HG03457 (cell line): ENCODE measurements around the gene SLC25A14.
"Not testable (repeated sequence)": the region's sequence is repeated elsewhere in the genome, so short reads cannot be mapped to it uniquely, and the experiment has no call there.

Experiments
- ATAC-seq: cut with Tn5 transposase; IDR thresholded peaks from one replicate; pipeline ENCODE4 v1.9.1; 2021; ENCODE audit warnings: moderate number of reproducible peaks; ENCODE audit not compliant: unreplicated experiment

Gene SLC25A14, protein sequence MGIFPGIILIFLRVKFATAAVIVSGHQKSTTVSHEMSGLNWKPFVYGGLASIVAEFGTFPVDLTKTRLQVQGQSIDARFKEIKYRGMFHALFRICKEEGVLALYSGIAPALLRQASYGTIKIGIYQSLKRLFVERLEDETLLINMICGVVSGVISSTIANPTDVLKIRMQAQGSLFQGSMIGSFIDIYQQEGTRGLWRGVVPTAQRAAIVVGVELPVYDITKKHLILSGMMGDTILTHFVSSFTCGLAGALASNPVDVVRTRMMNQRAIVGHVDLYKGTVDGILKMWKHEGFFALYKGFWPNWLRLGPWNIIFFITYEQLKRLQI

DNA sequence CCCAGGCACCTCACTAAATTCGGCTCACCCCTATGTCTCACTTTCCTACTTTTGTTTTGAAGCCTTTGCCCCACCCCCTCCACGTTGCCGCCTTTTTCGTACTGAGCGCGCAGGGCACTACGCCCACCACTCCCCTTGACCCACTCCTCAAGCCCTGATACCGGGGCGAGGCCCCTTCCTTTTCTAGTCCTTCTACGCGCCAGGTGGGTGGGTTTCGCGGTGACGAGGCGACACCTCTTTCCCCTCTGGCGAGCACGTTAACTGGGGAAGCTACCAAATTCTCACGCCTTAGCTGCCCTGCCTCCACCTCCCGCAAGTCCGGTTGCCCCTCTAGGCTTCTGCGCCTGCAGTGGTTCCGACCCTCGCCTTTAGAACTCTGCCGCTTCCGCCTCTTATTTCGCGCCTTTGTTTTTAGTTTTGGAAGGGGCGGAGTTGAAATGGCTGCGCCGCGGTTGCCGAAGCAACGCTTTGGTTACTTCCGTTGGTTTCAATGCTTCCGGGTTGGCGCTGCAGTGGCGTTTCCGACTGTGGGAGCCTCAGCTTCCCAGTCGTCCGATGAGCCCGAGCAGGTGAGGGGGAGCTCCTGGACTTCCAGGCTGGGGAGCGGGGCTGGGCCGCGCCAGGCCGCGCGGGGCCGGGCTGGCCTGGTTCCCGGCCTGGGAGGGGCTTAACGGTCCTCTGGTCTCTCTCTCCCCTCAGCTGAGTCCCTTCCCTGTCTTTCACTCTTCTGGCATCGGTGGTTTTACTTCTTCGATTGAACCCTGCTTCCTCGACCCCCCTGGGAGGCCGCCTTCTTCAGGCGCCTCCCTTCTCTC is at the start of gene SLC25A14:
TSS of gene SLC25A14 (plus strand) at position 512 of the 815 bp plus-strand sequence. CDS start 360 bp downstream, outside the sequence.
- ATAC-seq: peak; percentile 97

DNA sequence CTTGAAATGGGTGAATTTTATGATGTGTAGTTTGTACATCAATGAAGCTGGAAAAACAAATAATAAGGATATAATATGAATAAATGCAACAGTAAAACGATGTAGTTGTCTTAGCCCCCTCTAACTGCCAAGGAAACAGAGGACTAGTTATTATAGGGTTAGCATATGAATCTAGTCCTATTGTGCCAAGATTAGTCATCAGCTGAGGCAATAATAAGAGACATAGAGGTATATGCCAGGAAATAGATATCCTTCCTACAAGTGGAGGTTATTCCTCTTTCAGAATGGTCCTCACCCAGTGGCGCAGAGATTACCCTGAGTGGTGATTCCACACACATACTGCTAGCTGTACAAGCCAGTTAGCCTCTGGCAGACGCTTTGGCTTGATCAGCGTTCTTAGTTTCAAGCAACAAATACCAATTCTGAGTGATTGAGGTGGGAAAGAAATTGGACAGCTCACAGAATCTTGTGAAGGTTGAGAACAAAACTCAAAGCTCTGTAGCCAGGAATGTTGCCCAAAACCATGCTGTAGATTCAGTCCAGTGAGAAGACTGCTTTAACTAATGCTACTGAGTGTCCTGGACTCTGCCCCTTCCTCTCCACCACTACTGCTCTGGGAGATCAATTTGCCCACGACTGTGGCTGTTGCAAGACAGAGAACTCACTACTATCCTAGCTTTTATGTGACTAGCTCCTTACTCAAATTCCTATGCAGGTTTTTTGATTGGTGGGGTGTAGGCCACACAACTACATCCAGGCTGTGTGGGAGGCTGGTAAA is 44.0 kb upstream of the SLC25A14 start:
- ATAC-seq: no peak

DNA sequence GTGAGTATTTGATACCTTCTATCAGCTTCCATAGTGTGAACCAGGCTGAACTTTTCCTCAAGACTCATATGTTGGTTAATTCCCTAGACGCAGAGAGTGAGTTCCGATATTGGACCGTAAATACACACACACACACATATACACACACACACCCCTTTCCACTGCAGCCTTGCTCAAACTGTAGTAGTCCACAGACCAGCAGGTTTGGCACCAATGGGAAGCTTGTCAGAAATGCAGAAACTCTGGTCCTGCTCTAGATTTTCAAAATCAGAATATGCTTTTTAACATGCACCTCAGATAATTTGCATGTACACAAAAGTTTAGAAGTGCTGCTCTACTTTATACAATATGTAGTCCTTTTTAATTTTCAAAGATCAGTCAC is 43.4 kb upstream of the SLC25A14 start:
- ATAC-seq: no peak

DNA sequence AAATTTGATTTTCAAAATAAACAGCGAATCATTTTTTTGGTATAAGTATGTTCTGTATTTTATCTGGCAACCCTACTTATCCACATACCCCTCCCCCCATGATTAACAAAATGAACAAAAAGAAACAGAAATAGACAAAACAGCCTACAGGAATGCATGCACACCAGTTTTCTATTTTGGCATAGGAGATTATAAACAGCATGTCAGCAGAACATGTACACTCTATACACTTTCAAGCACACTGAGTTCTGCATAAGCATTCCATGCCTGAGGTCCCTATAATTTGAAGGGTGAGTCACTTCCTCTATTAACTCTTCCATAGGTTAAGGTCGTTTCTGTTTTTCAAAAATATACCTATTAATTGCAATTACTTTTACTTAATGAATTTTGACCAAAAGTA is 43.0 kb upstream of the SLC25A14 start:
- no peak for ATAC-seq

DNA sequence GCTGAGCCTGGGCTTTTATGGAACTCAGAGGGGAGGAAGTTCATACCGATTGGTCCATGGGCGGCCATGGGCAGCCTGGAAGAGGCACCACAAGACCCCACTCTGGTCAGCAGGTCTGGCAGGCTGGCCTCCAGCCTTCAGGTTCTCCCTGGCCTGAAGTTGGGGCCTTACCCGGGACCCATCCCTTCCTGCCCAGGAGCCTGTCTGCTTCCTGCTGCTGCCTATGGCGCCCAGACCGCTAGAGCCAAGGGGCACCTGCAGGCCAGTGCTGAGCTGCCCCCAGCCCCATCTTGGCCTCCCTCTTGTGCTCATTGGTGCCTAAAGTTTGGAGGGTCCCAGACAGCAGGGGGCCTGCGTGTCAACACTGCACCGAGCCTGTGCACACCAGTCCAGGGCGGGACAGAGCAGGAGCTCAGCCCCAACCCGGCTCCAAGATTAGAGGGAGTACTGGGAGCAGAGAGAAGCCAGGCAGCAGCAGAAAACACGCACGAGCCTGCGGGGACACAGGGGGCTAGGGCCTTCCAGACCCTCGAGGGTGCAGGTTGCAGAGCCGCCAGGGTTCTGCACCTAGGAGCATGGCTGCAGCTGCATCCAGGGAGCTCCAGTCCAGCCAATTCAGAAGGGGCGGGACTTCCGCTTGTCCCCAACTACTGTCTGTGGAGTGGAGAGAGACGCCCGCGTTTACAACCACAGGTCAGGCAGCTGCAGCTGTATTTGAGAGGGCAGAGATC is 40.3 kb upstream of the SLC25A14 start:
- no peak for ATAC-seq

DNA sequence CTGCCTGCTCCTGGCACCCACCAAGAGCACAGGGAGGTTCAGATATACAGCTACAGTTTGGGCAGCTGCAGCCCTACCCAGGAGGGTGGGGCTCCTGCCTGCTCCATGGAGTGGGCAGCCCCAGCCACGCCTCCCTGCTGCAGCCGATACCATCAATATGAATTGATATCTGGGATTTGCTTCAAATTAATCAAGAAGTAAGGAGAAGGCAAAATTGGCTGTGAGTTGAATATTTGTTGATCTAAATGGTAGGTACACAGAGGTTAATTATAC is 39.8 kb upstream of the SLC25A14 start:
- ATAC-seq: no peak

DNA sequence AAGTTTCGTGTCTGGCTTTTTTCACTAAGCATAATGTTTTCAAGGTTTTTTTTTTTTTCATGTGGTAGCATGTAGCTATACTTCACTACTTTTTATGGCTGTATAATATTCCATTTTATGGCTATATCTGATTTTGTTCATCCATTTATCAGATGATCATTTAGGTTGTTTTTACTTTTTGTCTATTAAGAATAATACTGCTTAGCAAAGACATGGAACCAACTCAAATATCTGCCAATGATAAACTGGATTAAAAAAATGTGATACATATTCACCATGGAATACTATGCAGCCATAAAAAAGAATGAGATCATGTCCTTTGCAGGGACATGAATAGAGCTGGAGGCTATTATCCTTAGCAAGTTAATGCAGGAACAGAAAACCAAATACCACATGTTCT is 38.3 kb upstream of the SLC25A14 start:
- ATAC-seq: no peak

DNA sequence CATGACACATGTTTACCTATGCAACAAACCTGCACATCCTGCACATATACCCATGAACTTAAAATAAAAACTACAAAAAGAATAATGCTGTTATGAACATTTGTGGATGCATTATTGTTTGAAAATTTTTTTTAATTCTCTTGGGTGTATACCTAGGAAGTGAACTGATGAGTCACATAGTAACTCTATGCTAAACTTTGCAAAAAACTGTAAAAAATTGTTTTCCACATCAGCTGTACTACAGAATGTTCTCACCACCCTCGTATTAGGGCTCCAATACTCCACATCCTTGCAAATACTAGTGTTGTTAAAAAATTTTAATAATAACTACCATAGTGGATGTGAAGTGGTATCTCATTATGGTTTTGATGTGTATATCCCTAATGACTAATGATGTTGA is 37.7 kb upstream of the SLC25A14 start:
- no peak for ATAC-seq

DNA sequence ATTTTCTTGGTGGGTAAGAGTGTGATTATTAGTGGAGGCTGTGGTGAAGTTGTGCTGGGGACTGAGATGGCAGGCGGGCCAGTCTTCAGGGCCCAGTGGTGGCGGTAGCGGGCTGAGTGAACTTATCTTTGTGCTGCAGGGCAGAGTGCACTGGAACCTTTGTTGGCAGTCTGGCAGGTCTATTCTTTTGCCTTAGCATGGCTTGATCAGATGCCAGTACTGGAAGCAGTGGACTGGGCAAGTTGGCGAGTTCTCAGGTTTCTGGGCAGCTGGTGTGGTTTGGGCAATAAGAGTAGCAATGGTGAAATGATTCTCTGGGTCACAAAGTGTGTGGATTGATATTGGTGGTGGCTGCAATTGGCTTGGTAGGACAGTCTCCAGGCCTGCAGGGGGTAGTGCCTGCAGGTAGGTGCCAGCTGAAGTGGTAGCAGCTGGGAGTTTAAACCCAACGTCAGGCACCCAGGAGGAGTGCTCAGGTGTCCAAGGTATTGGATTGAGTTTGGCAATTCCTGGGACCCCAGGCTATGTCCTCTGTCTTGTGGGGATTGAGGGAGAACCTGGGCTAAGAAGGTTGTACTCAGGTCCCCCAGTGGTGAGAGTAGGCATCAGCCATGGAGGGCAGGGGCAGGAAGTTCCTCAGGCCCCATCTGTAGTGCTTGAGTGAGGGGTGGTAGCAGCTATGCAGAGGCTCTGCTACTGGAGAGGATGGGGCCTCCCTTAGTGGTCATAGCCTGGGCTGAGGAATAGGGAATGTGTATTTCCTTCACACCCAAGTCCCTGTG is 34.9 kb upstream of the SLC25A14 start:
- no peak for ATAC-seq

DNA sequence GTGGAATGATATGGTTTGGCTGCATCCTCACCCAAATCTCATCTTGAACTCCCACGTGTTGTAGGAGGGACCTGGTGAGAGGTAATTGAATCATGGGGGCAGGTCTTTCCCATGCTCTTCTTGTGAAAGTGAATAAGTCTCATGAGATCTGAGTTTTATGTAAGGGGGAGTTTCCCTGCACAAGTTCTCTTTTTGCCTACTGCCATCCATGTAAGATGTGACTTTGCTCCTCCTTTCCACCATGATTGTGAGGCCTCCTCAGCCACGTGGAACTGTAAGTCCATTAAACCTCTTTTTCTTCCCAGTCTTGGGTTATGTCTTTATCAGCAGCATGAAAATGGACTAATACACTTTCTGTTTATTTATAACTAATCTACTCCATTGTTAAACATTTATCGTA is 19.8 kb upstream of the SLC25A14 start:
- not testable (repeated sequence) for ATAC-seq

DNA sequence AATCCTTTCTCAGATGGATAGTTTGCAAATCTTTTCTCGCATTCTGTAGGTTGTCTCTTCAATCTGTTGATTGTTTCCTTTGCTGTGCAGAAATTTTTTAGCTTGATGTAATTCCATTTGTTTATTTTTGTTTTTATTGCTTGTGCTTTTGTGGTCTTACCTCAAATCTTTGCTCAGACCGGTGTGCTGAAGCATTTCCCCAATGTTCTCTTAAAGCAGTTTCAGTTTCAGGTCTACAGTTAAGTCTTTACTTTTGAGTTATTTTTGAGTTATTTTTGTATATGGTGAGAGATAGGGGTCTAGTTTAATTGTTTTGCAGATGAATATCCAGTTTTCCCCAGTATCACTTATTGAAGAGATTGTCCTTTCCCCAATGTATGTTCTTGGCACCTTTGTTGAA is 18.2 kb upstream of the SLC25A14 start:
- ATAC-seq: no peak

DNA sequence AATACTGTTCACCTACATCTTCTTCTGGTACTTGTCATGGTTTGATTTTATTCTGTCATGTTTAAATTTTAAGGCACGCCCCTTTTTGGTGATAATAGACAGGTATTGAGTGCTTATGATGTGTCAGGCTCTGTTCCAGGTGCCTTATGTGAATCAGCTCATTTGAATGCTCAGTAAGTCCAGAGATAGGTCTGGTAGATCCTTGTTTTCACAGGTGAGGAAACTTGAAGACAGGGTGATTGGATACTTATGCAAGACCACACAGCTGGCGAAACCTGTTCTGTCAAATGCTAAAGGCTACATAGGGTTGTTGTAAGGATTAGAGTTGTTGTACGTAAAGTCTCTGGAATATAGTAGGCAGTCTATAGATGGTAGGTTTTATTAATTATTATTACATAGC is 9.6 kb upstream of the SLC25A14 start:
- no peak for ATAC-seq

DNA sequence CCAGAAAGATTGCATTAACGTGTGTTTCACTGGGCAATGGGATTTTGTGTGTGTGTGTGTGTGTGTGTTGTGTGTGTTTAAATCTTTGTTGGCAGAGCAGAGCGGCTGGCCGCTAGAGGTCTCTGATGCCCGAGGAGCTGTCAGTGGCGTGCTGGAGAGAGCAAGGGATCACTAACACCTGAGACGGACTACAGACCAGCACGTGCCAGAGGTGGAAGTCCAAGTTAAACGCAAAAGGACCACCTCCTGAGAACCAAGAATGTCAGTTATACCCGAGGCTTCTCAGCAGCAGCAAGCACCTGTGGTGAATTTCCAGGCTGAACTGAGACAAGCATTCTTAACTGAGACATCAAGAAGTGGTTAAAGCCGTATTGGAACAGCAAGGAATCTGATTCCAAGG is 9.0 kb upstream of the SLC25A14 start:
- ATAC-seq: no peak

DNA sequence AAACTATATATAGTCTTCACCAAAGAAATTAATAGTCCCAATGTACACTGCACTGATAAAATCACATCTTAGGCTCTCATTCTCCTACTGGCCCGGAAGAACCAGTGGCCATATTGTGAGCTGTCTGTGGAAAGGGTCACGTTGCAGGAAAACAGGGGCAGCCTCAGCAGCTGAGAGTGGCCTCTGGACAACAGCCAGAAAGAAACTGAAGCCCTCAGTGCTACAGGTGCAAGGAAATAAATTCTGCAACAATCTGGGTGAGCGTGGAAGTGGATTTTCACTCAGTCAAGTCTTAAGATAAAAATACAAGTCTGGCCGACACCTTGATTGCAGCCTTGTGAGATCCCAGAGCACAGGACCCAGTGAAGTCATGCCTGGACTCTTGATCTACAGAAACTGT is 3.2 kb upstream of the SLC25A14 start:
- no peak for ATAC-seq

DNA sequence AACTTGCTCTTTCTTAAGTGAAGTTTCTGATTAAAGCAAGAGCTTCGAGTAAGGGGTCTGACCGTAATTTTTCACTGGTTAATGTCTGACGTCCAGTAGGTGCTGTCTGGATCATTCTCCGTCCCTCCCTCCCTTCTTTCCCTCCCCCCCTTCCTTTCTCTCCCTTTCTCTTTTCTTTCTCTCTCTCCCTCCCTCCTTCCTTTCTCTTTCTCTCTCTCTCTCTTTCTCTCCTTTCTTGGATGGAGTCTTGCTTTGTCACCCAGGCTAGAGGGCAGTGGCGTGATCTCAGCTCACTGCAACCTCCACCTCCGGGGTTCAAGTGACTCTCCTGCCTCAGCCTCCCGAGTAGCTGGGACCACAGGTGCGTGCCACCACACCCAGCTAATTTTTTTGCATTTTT is 850 bp upstream of the SLC25A14 start:
- not testable (repeated sequence) for ATAC-seq

DNA sequence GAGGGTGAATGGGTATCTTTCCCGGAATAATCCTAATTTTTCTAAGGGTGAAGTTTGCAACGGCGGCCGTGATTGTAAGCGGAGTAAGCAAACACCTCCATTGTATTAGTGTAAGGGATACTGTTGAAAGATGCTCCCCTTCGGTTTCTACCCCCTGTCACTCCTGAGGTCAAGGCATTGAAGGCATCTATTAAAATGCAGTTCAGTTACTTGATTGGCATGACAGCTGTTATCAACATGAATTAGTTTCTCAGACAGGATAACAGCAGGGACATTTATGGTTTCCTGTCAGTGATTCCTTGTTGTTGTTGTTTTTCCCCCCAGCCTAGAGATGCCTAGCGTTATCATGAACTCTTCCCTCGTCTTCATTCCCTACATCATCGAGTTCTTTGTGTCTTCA is 552 bp downstream of the SLC25A14 start:
- no peak for ATAC-seq

DNA sequence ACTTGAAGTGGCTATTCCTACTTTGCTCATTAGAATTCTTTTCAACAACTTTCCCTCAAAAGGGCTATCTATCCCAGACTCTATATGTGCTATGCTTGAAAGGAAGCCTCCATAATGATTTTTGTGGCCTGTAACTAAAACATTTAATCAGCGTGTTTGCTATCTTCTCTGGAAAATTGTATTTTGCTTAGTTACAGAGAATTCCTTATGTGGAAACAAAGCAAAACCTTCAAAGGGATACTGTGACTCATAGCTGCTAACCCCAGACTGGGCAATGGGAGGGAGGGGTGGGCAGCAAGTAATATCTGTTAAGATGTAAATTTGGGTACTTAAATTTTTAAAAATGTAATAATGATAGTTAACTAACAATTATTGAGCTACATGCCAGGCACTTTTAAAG is 3.7 kb downstream of the SLC25A14 start:
- ATAC-seq: no peak

DNA sequence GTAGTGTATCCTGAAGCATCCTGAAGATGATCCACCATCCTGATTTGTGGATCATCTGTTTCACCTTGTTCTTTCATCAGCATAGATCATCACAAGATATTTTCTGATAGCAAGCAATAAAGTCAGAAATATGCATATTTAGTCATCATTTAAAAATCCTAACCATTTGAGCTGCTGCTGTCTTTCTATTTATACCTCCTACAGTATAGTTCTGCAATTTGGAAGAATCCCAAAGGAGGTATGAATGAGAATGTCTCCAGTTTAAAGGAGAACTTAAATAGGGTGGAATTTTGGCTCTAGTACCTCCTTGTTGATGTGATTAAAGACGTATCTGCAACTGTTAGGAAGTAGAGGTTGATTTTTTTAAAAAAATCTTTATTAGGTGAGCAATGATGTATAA is 7.6 kb downstream of the SLC25A14 start:
- ATAC-seq: no peak

DNA sequence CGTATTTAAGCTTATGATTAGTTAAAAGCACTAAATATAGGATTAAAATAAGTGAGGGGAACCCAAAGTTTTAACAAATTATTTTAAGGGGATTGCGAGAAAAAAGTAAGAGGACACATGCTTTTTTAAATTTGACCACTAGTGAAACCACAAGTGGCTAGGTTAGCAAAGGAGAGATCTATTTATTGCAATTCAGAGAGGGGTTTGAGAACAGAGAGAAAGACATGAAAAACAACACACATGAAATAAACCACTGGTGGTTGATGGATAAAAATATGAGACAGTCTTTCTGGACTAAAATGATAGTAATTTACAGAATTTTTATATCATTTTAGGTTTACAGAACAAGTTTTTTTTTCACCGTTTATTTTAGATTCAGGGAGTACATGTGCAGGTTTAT is 11.8 kb downstream of the SLC25A14 start:
- no peak for ATAC-seq

DNA sequence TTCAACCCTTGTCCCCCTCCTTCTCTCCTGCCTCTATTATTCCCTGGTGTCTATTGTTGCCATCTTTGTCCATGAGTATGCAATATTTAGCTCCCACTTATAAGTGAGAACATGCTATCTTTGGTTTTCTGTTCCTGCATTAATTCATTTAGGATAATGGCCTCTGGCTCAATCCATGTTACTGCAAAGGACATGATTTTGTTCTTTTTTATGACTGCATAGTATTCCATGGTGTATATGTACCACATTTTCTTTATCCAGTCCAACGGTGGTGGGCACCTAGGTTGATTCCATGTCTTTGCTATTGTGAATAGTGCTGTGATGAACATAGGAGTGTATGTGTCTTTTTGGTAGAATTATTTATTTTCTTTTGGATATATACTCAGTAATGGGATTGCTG is 12.3 kb downstream of the SLC25A14 start:
- not testable (repeated sequence) for ATAC-seq
